ENCODE measurements around the gene SORBS2.

DNA sequence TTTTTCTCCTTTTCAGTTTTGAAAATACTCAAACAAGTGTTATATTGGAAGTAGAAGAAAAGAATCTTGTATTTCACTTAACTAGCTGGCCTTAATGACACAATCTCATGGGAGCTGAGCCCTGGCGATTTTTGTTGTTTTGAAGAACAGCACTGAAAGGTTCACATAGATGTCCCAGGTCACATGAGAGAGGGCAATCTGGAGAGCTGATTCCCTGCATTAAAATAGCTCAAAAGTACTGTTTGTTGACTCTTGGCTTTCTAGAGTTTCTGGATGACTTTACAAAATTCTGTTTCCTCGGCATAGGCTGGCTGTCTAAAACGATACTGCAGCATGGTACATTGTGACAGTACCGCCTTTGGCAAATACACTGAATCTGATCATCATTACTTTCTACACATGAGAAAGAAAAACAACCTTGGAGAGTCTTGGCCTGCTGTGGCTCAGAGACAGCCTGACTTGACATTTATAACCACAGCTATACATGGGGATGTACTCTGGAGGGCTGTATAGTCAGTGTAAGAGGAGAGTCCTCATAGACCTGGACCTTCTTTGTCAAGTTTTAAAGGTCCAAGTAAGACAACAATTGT, 156.9 kb downstream of the SORBS2 start:
- no peak for TF ChIP-seq GLIS3 (CRISPR knock-in tag; IDR thresholded peaks at IDR 0.05)
- no peak for TF ChIP-seq ISL1 (CRISPR knock-in tag; IDR thresholded peaks at IDR 0.05)
- TF ChIP-seq ZC3H10 (CRISPR knock-in tag; IDR thresholded peaks at IDR 0.05): no peak
- TF ChIP-seq, protein P1, sequence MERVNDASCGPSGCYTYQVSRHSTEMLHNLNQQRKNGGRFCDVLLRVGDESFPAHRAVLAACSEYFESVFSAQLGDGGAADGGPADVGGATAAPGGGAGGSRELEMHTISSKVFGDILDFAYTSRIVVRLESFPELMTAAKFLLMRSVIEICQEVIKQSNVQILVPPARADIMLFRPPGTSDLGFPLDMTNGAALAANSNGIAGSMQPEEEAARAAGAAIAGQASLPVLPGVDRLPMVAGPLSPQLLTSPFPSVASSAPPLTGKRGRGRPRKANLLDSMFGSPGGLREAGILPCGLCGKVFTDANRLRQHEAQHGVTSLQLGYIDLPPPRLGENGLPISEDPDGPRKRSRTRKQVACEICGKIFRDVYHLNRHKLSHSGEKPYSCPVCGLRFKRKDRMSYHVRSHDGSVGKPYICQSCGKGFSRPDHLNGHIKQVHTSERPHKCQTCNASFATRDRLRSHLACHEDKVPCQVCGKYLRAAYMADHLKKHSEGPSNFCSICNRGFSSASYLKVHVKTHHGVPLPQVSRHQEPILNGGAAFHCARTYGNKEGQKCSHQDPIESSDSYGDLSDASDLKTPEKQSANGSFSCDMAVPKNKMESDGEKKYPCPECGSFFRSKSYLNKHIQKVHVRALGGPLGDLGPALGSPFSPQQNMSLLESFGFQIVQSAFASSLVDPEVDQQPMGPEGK (CRISPR knock-in tag; IDR thresholded peaks at IDR 0.05; ENCODE audit: borderline replicate concordance): no peak
- TF ChIP-seq ARNTL (CRISPR knock-in tag; IDR thresholded peaks at IDR 0.05; ENCODE audit: borderline replicate concordance, low read depth): no peak
- no peak for TF ChIP-seq TOX (CRISPR knock-in tag; IDR thresholded peaks at IDR 0.05; ENCODE audit: borderline replicate concordance)
- TF ChIP-seq SNAI2 (CRISPR knock-in tag; IDR thresholded peaks at IDR 0.05): no peak
- TF ChIP-seq, protein P2, sequence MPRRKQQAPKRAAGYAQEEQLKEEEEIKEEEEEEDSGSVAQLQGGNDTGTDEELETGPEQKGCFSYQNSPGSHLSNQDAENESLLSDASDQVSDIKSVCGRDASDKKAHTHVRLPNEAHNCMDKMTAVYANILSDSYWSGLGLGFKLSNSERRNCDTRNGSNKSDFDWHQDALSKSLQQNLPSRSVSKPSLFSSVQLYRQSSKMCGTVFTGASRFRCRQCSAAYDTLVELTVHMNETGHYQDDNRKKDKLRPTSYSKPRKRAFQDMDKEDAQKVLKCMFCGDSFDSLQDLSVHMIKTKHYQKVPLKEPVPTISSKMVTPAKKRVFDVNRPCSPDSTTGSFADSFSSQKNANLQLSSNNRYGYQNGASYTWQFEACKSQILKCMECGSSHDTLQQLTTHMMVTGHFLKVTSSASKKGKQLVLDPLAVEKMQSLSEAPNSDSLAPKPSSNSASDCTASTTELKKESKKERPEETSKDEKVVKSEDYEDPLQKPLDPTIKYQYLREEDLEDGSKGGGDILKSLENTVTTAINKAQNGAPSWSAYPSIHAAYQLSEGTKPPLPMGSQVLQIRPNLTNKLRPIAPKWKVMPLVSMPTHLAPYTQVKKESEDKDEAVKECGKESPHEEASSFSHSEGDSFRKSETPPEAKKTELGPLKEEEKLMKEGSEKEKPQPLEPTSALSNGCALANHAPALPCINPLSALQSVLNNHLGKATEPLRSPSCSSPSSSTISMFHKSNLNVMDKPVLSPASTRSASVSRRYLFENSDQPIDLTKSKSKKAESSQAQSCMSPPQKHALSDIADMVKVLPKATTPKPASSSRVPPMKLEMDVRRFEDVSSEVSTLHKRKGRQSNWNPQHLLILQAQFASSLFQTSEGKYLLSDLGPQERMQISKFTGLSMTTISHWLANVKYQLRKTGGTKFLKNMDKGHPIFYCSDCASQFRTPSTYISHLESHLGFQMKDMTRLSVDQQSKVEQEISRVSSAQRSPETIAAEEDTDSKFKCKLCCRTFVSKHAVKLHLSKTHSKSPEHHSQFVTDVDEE (CRISPR knock-in tag; IDR thresholded peaks at IDR 0.05): no peak
- no peak for TF ChIP-seq ZFP3 (CRISPR knock-in tag; IDR thresholded peaks at IDR 0.05)
- TF ChIP-seq ZNF70 (CRISPR knock-in tag; IDR thresholded peaks at IDR 0.05): no peak
- no peak for TF ChIP-seq BACH2 (CRISPR knock-in tag; IDR thresholded peaks at IDR 0.05; ENCODE audit: borderline replicate concordance)

Data from SK-N-SH treated with all-trans-retinoic acid at 6 μM for 48 hours (cell line).